SK-N-SH treated with all-trans-retinoic acid at 6 μM for 48 hours (cell line): ENCODE data around the gene SLC2A2.

ENCODE experiments used
- ATAC-seq: fragments of 200-7000 bp; cut with Tn5 transposase; 3 replicates; pipeline ENCODE4 v1.9.1; 2020; ENCODE audit warnings: mild to moderate bottlenecking, moderate library complexity
- ARNTL ChIP-seq: fragments of 450-650 bp; formaldehyde crosslinking; IDR thresholded peaks from 2 replicates; pipeline ENCODE4 v1.5.0; 2020; ENCODE audit warnings: low read depth, mild to moderate bottlenecking, moderate library complexity, borderline replicate concordance
- BACH2 ChIP-seq: fragments of 250-450 bp; sonication (Bioruptor Pico); IDR thresholded peaks from 2 replicates; pipeline ENCODE4 v1.9.0; 2021; ENCODE audit warnings: mild to moderate bottlenecking, borderline replicate concordance
- CREB5 ChIP-seq: fragments of 250-450 bp; sonication (Bioruptor Pico); IDR thresholded peaks from 2 replicates; pipeline ENCODE4 v1.5.1; 2020; ENCODE audit warnings: low read depth, mild to moderate bottlenecking, moderate library complexity
- CSDC2 ChIP-seq: fragments of 250-450 bp; sonication (Bioruptor Pico); IDR thresholded peaks from 2 replicates; pipeline ENCODE4 v1.5.0; 2020; ENCODE audit warnings: mild to moderate bottlenecking, moderate library complexity
- ESRRG ChIP-seq: fragments of 250-450 bp; sonication (Bioruptor Pico); IDR thresholded peaks from 2 replicates; pipeline ENCODE4 v1.6.1; 2021; ENCODE audit warnings: mild to moderate bottlenecking
- GLIS3 ChIP-seq: fragments of 250-450 bp; sonication (Bioruptor Pico); IDR thresholded peaks from 2 replicates; pipeline ENCODE4 v1.5.0; 2020; ENCODE audit warnings: mild to moderate bottlenecking, moderate library complexity
- ISL1 ChIP-seq: fragments of 250-450 bp; sonication (Bioruptor Pico); IDR thresholded peaks from 2 replicates; pipeline ENCODE4 v2.1.2; 2022; ENCODE audit warnings: mild to moderate bottlenecking, moderate library complexity
- OSR1 ChIP-seq: fragments of 250-450 bp; sonication (Bioruptor Pico); IDR thresholded peaks from 2 replicates; pipeline ENCODE4 v1.8.0; 2022; ENCODE audit warnings: moderate library complexity, mild to moderate bottlenecking, inconsistent platforms
- PATZ1 ChIP-seq: fragments of 250-450 bp; sonication (Bioruptor Pico); IDR thresholded peaks from 2 replicates; pipeline ENCODE4 v1.8.0; 2020; ENCODE audit warnings: mild to moderate bottlenecking, moderate library complexity, borderline replicate concordance
- POU6F1 ChIP-seq: fragments of 250-450 bp; sonication (Bioruptor Pico); IDR thresholded peaks from 2 replicates; pipeline ENCODE4 v1.8.0; 2021; ENCODE audit warnings: low read depth, mild to moderate bottlenecking, moderate library complexity, borderline replicate concordance
- PPARA ChIP-seq: fragments of 250-450 bp; sonication (Bioruptor Pico); IDR thresholded peaks from 2 replicates; pipeline ENCODE4 v1.5.0; 2020; ENCODE audit warnings: mild to moderate bottlenecking, borderline replicate concordance
- RARB ChIP-seq: fragments of 250-450 bp; sonication (Bioruptor Pico); IDR thresholded peaks from 2 replicates; pipeline ENCODE4 v1.8.0; 2021; ENCODE audit warnings: mild to moderate bottlenecking, moderate library complexity
- SNAI2 ChIP-seq: fragments of 250-450 bp; sonication (Bioruptor Pico); IDR thresholded peaks from 2 replicates; pipeline ENCODE4 v1.5.0; 2020; ENCODE audit warnings: mild to moderate bottlenecking, moderate library complexity
- TCF4 ChIP-seq: fragments of 250-450 bp; sonication (Bioruptor Pico); IDR thresholded peaks from 2 replicates; pipeline ENCODE4 v1.8.0; 2021; ENCODE audit warnings: mild to moderate bottlenecking, moderate library complexity, borderline replicate concordance
- TOX ChIP-seq: fragments of 250-450 bp; sonication (Bioruptor Pico); IDR thresholded peaks from 2 replicates; pipeline ENCODE4 v1.8.0; 2021; ENCODE audit warnings: mild to moderate bottlenecking, moderate library complexity, borderline replicate concordance
- TSHZ2 ChIP-seq: fragments of 250-450 bp; sonication (Bioruptor Pico); IDR thresholded peaks from 2 replicates; pipeline ENCODE4 v1.5.0; 2020; ENCODE audit warnings: mild to moderate bottlenecking, moderate library complexity
- ZC3H10 ChIP-seq: fragments of 250-450 bp; sonication (Bioruptor Pico); IDR thresholded peaks from 2 replicates; pipeline ENCODE4 v1.5.1; 2021; ENCODE audit warnings: mild to moderate bottlenecking, moderate library complexity
- ZFP3 ChIP-seq: fragments of 250-450 bp; sonication (Bioruptor Pico); IDR thresholded peaks from 2 replicates; pipeline ENCODE4 v1.5.0; 2020; ENCODE audit warnings: mild to moderate bottlenecking, moderate library complexity
- ZFP30 ChIP-seq: fragments of 450-650 bp; formaldehyde crosslinking; IDR thresholded peaks from 2 replicates; pipeline ENCODE4 v1.5.0; 2022; ENCODE audit warnings: mild to moderate bottlenecking, moderate library complexity
- ZNF565 ChIP-seq: fragments of 450-650 bp; formaldehyde crosslinking; conservative IDR thresholded peaks from 2 replicates; pipeline ENCODE4 v1.5.0; 2020; ENCODE audit warnings: low read depth, mild to moderate bottlenecking, moderate library complexity
- ZNF70 ChIP-seq: fragments of 450-650 bp; formaldehyde crosslinking; IDR thresholded peaks from 2 replicates; pipeline ENCODE4 v1.5.0; 2020; ENCODE audit warnings: mild to moderate bottlenecking, moderate library complexity
- TF ChIP-seq, protein P1 (sequence below): fragments of 250-450 bp; sonication (Bioruptor Pico); IDR thresholded peaks from 2 replicates; pipeline ENCODE4 v1.5.1; 2021; ENCODE audit warnings: mild to moderate bottlenecking, moderate library complexity

SLC2A2 gene

DNA sequence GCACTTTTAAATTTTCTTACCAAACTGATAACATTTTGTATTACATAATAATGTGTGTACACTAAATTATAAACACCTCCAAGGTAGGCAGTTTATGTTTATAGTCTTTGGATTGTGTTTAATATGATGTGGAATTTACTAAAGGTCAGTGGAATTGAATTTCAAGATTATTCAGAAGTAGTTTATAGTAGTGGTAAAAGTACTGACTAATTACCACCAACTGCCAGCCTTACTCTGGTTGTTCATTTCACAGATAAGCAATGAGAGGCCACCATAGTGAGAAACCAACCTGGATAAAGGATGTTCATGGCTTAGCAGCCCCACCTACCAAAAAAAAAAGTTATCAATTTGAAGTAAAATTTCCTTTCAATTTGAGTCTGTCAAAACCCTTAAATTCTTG lies 64.1 kb downstream of the SLC2A2 start:
- ATAC-seq = no peak
- TF ChIP-seq SNAI2 (CRISPR knock-in tag) (no peak), BACH2 (CRISPR knock-in tag) (no peak), GLIS3 (CRISPR knock-in tag) (no peak), ZFP30 (CRISPR knock-in tag) (no peak), PPARA (CRISPR knock-in tag) (no peak), TSHZ2 (CRISPR knock-in tag) (no peak), CREB5 (CRISPR knock-in tag) (no peak), CSDC2 (CRISPR knock-in tag) (no peak), PATZ1 (no peak), ARNTL (no peak), ZC3H10 (CRISPR knock-in tag) (no peak), ISL1 (no peak), TCF4 (CRISPR knock-in tag) (no peak), RARB (no peak), ZNF565 (CRISPR knock-in tag) (no peak)
- TF ChIP-seq, protein P1, sequence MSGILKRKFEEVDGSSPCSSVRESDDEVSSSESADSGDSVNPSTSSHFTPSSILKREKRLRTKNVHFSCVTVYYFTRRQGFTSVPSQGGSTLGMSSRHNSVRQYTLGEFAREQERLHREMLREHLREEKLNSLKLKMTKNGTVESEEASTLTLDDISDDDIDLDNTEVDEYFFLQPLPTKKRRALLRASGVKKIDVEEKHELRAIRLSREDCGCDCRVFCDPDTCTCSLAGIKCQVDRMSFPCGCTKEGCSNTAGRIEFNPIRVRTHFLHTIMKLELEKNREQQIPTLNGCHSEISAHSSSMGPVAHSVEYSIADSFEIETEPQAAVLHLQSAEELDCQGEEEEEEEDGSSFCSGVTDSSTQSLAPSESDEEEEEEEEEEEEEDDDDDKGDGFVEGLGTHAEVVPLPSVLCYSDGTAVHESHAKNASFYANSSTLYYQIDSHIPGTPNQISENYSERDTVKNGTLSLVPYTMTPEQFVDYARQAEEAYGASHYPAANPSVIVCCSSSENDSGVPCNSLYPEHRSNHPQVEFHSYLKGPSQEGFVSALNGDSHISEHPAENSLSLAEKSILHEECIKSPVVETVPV = no peak

DNA sequence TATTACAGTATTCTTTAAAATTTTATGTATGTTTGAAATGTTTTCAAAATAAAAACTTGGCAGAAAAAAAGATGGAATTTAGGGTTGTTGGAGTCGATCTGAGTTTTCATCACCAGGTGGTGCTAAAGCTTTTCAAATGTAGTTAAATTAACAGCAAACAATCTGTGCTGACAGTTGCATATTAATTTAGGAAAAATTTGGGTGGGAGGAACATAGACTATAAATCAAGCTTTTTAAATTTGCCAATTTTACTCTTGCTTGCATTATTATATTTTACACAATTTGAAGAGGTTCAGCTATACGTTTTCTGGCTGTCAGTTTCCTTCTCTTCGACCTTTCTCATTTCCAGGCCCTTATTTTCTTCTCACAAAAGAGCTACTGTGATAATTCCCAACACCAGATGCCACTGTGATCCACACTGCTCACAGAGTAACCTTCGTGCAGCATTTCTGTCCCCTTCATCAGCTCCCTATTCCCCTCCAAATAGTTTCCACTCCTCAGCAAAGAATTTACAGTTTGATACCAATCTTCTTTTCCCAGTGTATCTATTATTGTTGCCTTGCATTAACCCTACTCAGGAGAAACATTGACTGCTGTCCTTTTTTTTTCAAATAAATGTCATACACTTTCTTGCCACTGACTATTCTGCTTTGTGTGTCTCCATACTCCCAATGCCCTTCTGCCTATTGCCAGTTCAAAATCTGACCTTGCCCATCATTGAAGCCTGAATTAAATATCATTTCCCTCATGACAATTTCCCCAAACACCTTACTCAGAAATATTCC lies 64.7 kb downstream of the SLC2A2 start:
- peak; percentile 85 for ATAC-seq
- TF ChIP-seq ZFP30 (CRISPR knock-in tag) (no peak), OSR1 (CRISPR knock-in tag) (no peak), GLIS3 (CRISPR knock-in tag) (no peak), TSHZ2 (CRISPR knock-in tag) (no peak), CREB5 (CRISPR knock-in tag) (no peak), POU6F1 (CRISPR knock-in tag) (no peak), ZC3H10 (CRISPR knock-in tag) (no peak), ZFP3 (CRISPR knock-in tag) (no peak), RARB (no peak), ESRRG (no peak), BACH2 (CRISPR knock-in tag) (no peak), TOX (CRISPR knock-in tag) (no peak), ZNF70 (no peak), SNAI2 (CRISPR knock-in tag) (no peak), CSDC2 (CRISPR knock-in tag) (no peak)
- TF ChIP-seq, protein P1 = no peak
